NAMALWA (cell line): ENCODE results near the gene XK.
"Not testable (repeated sequence)": the region's sequence is repeated elsewhere in the genome, so short reads cannot be mapped to it uniquely, and the experiment has no call there.

Source experiments
- DNase-seq: peaks from one replicate; pipeline ENCODE4 v3.0.0-alpha.2; 2015; ENCODE audit warnings: low spot score

Gene XK

DNA sequence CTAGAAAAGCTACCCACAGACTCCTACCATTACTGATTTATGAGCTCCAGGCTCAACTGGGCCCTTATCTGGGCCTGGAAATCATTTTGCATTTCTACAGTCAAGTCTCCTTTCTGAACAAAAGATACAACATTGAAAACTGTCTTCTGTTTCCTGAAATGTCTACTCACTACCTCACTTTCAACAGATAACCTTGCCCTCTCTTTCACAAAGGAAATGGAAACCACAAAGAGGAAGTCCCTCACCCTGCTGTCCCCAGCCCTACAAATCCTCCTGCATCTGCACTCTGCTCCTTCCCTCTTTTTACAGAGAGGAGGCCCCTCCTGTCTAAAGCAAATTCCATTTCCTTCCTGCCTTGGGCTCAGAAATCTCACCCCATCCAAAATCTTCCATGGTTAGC, 69.4 kb downstream of the XK start:
- peak; percentile 82 for DNase-seq

DNA sequence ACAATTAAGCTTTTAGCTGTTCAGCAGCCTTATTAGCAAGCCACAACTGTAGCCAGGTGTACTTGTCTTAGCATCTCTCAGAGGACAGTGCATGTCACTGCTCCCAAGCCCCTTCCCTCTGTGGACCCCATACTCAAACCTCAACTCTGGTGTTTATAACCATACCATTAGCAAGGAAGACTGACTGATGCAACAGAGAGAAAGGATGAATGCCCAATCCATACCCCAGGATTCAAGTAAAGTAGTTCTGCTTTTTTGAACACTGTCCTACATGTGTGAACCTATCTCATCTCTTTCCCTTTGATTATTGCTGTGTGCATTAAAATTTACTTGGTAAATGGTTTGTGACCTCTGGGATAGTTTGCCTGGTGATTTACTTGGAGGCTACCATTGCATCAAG, 71.5 kb downstream of the XK start:
- DNase-seq: no peak

DNA sequence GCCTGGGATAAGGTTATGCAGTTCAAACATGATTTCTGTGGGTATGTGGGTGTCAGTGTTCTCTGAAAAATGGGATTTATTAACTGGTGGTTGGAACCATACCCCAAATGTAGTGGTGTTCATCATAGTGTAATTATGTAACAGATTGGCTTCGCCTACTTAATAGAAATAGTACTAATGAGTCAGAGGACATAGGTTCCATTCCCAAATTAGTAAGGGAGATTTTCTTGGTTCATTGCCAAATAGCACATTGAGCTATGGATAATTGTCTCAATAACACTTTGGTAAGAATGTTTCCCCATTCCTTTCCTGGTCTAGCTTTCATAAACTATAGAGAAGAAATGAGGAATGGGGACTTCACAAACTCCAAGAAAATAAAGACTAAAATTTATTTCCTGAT, 73.8 kb downstream of the XK start:
- DNase-seq: no peak

DNA sequence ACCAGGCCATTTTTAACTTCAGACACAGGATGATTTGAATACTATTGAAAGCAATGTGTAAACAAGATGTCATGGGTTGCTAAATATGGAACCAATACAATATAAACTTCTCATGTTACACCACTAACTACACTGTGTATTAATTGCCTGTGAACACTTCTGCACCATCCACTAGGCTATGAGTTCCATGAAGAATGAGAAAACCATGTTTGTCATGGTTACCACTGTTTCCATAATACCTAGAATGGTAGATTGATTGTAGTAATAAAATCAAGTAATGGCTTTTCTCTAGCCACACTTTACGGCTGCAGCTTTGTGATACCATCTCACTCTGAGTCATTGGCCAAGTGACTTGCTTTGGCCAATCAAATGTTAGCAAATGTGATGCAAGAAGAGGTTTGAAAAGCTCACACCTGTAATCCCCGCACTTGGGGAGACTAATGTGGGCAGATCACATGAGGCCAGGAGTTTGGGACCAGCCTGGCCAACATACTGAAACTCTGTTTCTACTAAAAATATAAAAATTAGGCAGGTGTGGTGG, 74.4 kb downstream of the XK start:
- DNase-seq: no peak

DNA sequence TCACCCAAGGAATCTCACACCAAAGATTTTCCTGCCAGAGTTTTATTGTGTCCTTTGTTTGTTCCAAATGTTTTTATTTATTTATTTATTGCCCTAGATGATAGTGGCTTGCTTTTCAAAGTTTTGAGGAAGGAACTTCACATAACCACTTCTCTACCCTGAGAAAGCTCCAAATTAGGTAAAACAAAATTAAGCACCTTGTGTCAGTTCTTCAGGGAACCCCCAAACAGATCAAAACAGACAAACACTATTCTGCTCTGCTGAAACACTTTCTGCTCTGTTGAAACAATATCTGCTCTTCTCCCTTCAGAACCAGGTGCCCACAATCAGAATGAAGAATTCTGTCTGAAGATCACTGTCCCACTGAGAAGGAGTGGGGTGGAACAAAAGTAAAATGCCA, 77.8 kb downstream of the XK start:
- DNase-seq: no peak

DNA sequence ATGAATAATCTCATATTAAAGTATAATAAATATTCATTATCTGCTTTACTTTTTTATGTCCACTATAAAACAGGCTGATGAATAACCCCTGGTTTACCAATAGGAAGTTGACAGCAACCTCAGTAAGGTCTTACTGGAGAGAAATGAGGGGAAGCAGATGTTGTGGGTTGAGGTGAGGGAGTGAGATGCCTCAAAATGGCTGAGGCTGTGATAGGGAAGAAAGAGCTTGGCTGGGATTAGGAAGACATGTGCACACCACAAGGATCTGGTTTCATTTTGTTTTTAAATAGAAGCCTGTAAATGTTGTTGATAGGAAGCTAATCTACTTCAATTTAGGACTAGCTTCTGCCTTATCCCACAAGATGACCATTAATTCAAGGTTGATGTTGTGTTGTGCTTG, 79.9 kb downstream of the XK start:
- no peak for DNase-seq

DNA sequence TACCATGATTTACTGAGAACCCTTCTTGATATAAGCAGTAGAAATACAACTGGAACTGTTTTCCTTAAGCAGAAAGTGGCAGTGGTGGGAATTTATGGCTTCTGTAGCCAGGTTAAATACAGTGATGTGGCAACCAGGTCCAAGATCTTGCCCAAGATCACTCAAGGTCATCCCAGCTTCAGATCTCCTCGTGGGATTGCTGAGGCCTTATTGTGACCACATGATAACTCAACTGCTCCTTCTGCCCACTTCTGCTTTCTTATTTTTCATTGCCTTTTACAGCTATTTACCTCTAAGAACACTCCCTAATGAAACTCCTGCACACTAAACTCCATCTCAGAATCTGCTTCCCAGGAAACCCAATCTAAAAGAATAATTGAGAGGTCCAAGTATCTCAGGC, 81.8 kb downstream of the XK start:
- DNase-seq: no peak

DNA sequence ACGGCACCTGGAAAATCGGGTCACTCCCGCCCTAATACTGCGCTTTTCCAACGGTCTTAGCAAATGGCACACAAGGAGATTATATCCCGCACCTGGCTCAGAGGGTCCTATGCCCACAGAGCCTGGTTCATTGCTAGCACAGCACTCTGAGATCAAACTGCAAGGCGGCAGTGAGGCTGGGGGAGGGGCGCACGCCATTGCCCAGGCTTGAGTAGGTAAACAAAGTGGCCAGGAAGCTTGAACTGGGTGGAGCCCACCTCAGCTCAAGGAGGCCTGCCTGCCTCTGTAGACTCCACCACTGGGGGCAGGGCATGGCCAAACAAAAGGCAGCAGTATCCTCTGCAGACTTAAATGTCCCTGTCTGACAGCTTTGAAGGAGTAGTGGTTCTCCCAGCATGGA, 83.3 kb downstream of the XK start:
- DNase-seq: not testable (repeated sequence)

DNA sequence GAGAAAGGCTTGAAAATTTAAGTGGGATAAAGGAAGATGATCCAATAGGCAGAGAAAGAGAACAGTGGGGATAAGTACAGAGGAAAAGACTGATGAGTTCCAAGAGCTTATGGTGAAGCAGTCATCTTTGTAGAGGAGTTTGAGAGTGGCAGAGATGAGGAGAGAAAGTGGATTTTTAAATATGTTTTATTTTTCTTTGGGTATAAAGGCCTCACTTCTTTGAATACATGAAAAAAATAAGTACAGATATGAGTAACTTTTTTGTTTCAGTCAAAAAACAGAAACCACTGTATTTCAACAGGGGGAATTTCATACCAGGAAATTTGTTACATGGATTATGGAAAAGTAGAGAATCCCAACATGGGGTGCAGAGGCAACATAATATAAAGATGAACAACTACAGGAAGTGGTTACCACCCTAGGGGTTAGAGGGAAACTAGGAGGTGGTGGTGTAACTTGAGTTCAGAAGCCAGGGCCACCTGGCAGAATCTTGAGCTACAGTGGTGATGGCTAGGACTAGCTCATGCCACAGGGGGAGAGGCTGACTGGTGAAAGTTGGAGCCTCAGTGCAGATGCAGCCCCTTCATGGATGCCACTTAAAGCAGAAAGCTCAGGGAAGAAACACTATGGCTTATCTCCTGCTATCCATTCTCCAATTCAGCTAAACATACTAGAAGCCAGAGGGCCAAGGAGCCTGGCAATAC, 90.8 kb downstream of the XK start:
- peak; percentile 53 for DNase-seq

DNA sequence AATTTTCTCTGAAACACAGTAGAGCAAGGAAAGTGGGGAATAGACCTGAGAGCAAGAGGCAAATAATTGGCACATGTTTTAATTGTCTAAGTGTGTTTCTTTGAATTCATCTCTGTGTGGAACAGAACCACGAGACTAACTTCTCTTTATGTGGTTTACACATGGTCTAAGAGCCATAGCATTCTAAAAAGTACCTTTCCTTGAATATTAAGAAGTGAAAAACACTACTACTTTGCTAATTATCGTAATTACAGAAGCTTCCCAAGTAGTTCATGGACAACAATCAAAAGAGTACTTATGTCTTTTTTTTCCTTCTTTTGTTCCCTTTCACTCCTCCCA, 91.4 kb downstream of the XK start:
- DNase-seq: no peak

DNA sequence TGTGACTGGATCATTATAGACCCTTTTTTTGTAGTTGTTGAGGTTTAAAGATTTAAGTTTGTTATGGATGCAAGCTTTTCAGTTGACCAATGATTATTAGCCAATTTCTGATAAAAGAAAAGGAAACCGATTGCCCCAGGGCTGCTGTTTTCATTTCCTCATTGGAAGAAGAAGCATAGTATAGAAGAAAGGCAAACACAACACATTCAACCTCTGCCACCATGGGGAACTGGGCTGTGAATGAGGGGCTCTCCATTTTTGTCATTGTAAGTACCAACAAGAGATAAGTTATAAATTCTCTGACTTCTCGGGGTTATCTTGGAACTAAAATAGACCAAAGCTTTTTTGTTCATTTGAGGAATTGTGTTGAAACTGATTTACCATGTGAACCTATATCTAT, 94.3 kb downstream of the XK start, which contains the start of gene CYBB:
TSS of gene CYBB (plus strand) at position 203 of the 400 bp plus-strand sequence. CDS start at position 222, 19 bp downstream.
- peak; percentile 48 for DNase-seq

DNA sequence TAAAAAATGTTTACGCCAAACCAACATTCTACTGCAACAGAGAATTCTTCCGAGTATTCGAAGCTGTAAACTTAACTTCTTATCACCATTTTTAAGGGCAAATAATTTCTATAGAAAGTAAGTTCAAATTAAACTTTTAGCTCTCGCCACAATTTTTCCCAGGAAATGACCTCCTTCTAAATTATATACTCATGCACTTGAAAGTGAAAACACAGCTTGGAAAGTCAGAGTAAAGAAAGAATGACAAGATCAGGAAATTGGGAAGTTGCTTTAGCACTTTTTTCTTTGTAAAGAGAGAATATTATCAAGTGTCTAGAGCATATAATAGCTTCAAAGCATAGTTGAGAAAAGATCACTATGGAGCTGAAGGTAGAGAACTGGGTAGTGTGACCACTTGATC, 95.5 kb downstream of the XK start:
- no peak for DNase-seq
